Upper lobe of right lung (tissue), 1 donor: ENCODE measurements around the gene MRPL23. TPM values are rescaled to one million over a fixed set of nuclear protein-coding genes. Genes with fewer than 3 reads are reported as not detected.

Source experiments
- ATAC-seq: fragments of 200-7000 bp; cut with Tn5 transposase; one replicate; pipeline ENCODE4 v1.9.1; 2020; ENCODE audit warnings: mild to moderate bottlenecking, moderate library complexity
- DNase-seq: peaks from one replicate; pipeline ENCODE4 v3.0.0-alpha.2; 2020
- H3K27ac ChIP-seq: fragments of 200-600 bp; one replicate; pipeline ENCODE4 v1.8.0; 2022
- H3K27me3 ChIP-seq: fragments of 200-600 bp; one replicate; pipeline ENCODE4 v1.8.0; 2022; ENCODE audit warnings: mild to moderate bottlenecking
- H3K36me3 ChIP-seq: fragments of 200-600 bp; one replicate; pipeline ENCODE4 v1.8.0; 2022
- H3K4me1 ChIP-seq: fragments of 200-600 bp; one replicate; pipeline ENCODE4 v1.8.0; 2022
- H3K4me3 ChIP-seq: fragments of 200-600 bp; one replicate; pipeline ENCODE4 v1.8.0; 2022; ENCODE audit warnings: mild to moderate bottlenecking
- H3K9me3 ChIP-seq: fragments of 200-600 bp; one replicate; pipeline ENCODE4 v1.8.0; 2022
- intact Hi-C: fragments of 100-400 bp; cut with DNase I; formaldehyde crosslinking; loops from one replicate; pipeline ENCODE4 v1.11.0; 2022
- total RNA-seq: library from RNA; stranded (reverse); fragmentation: NEBNext Ultra II Directional; extraction: Animal tissue kit (Norgen Biotek cat#: 25700); gene quantifications from one replicate; pipeline ENCODE4 v1.2.1, GENCODE V29; 2021
- TF ChIP-seq, protein P1 (sequence below): fragments of 200-600 bp; IDR thresholded peaks from one replicate; pipeline ENCODE4 v1.8.0; 2022; ENCODE audit warnings: antibody characterized with exemption
- donor health status: DM: no; HTN: yes; CAD: no; lungs with severe emphysema.

The MRPL23 gene
- total RNA-seq, 1 donor from 2014 or later = 58.6 TPM

GRCh38 chr11:2004466-2004865 is 57.3 kb downstream of the MRPL23 start:
- no peaks in the 10 kb centered on the region for H3K27me3 ChIP-seq
- no peak overlapping the region for H3K4me3 ChIP-seq
- no peak for DNase-seq
- ATAC-seq = no peak
- no peaks in the 10 kb centered on the region for H3K9me3 ChIP-seq
- TF ChIP-seq, protein P1, sequence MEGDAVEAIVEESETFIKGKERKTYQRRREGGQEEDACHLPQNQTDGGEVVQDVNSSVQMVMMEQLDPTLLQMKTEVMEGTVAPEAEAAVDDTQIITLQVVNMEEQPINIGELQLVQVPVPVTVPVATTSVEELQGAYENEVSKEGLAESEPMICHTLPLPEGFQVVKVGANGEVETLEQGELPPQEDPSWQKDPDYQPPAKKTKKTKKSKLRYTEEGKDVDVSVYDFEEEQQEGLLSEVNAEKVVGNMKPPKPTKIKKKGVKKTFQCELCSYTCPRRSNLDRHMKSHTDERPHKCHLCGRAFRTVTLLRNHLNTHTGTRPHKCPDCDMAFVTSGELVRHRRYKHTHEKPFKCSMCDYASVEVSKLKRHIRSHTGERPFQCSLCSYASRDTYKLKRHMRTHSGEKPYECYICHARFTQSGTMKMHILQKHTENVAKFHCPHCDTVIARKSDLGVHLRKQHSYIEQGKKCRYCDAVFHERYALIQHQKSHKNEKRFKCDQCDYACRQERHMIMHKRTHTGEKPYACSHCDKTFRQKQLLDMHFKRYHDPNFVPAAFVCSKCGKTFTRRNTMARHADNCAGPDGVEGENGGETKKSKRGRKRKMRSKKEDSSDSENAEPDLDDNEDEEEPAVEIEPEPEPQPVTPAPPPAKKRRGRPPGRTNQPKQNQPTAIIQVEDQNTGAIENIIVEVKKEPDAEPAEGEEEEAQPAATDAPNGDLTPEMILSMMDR = no peak
- no peaks in the 10 kb centered on the region for H3K4me1 ChIP-seq
- intact Hi-C loops = no loop called here
- no peaks in the 10 kb centered on the region for H3K36me3 ChIP-seq
- H3K27ac ChIP-seq = no peak overlapping the region

Other genes starting within 250 kb of the MRPL23 start
- gene IFITM10, start 196.7 kb upstream of the MRPL23 start, total RNA-seq = 7.9 TPM
- 2,038 TPM for gene CTSD, start 183.4 kb upstream of the MRPL23 start, total RNA-seq
- gene SYT8, start 112.3 kb upstream of the MRPL23 start, total RNA-seq = 12.5 TPM
- gene TNNI2, start 108.4 kb upstream of the MRPL23 start, total RNA-seq = 6.9 TPM
- gene LSP1, start 94.2 kb upstream of the MRPL23 start, total RNA-seq = 78.2 TPM
- not detected for gene PRR33, start 55.4 kb upstream of the MRPL23 start, total RNA-seq
- 0.43 TPM for gene TNNT3, start 27.6 kb upstream of the MRPL23 start, total RNA-seq
- gene H19, start 50.5 kb downstream of the MRPL23 start, total RNA-seq = 55.8 TPM
- gene IGF2, start 192.1 kb downstream of the MRPL23 start, total RNA-seq = 8.8 TPM
- gene INS, start 213.9 kb downstream of the MRPL23 start, total RNA-seq = not detected
- not detected for gene TH, start 224.5 kb downstream of the MRPL23 start, total RNA-seq